ENCODE measurements around the gene RENBP. TPM values are rescaled to one million over a fixed set of nuclear protein-coding genes. Genes with fewer than 3 reads are reported as not detected.

RENBP gene
- total RNA-seq, 4 donors from 2014 or later: 0.45 to 7.6 (median 3.1) TPM; not detected in 1

DNA sequence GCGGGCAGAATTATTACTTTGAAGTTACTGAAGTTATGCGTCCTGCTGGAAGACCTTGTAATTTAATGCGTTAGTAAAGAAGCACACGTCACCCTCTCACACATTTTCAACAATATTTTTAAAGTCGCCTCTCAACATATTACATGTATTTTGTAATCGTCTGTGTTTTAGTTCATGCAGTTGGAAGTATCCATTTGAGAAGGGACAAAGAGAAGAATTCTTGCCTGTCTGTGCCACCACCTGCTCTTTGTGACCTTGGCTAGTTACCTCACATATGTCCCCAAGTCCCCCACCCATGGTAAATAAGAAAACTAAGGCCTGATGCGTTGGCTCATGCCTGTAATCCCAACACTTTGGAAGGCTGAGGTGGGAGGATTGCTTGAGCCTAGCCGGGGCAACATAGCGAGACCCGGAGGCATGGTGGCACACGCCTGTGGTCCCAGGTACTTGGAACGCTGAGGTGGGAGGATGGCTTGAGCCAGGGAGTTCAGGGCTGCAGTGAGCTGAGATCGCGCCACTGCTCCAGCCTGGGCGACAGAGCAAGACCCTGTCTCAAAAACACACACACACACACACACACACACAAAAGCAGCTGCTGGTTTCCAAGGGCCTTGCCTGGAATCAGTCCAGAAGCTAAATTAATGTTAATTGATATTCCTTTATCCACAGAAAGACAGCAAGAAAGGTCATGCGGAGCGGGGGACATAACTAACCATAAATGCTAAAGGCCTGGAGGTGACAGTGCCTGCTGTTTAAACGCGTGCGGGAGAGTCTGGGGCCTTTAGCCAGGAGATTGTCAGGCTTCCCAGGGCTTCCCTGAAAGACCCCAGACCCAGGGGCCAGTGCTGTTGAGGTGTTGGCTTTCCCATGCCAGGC is 28.9 kb upstream of the RENBP start:
- Histone ChIP-seq H3K4me1 (peaks cover 22 to 40% (median 29%) of the 10 kb centered on the region in 3 donors), H3K27me3 (no peaks in the 10 kb centered on the region), H3K9me3 (no peaks in the 10 kb centered on the region), H3K27ac (peak overlapping the region; percentile 98 to 99 (median 99)), H3K36me3 (no peaks in the 10 kb centered on the region), H3K4me3 (peak overlapping the region; percentile 76 to 95 (median 82))
- DNase-seq: no peak
- intact Hi-C loops (cut with DNase I): no loop called here
- WGBS, 2 donors: 13 to 41% methylated on average over 11 to 17 of the region's 20 CpGs
- TF ChIP-seq, protein P1, sequence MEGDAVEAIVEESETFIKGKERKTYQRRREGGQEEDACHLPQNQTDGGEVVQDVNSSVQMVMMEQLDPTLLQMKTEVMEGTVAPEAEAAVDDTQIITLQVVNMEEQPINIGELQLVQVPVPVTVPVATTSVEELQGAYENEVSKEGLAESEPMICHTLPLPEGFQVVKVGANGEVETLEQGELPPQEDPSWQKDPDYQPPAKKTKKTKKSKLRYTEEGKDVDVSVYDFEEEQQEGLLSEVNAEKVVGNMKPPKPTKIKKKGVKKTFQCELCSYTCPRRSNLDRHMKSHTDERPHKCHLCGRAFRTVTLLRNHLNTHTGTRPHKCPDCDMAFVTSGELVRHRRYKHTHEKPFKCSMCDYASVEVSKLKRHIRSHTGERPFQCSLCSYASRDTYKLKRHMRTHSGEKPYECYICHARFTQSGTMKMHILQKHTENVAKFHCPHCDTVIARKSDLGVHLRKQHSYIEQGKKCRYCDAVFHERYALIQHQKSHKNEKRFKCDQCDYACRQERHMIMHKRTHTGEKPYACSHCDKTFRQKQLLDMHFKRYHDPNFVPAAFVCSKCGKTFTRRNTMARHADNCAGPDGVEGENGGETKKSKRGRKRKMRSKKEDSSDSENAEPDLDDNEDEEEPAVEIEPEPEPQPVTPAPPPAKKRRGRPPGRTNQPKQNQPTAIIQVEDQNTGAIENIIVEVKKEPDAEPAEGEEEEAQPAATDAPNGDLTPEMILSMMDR (IDR thresholded peaks at IDR 0.05): no peak
- TF ChIP-seq POLR2A (IDR thresholded peaks at IDR 0.05): no peak

DNA sequence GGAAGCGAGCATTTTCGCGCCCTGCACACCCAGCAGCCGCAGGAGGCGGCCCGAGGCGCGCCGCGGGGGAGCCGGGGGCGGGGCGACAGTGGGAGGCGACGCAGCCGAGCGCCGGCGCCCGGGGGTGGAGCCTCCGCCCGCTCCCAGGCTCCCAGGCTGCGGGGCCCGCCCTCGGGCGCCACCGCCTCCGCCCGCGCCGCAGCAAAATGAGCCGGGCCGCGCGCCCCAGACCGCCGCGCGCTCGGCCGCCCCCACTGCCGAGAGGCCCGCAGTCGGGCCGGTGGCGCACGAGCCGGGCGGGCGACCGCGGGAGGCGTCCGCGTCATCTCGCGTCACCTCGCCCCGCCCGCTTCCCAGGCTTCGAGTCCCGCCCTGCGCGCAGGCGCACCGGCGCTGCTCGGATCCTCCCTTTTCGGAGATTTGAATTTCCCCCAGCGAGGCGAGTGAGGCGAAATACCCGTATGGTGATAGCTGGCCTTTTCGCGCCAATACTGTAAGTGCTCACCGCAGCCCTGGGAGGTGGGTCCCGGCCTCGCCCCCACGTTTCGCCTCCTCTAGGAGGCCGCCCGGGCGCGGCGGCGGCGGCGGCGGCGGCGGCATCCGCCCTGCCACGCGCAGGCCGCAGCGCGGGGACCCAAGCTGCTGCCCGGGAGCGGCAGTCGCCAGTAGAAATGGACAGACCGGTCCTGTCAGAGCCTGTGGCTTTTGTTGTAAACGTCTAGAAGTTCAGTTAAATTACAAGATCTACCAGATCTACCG is 28.1 kb upstream of the RENBP start, which contains the start of gene TMEM187:
TSS of gene TMEM187 (plus strand) at position 387 of the 759 bp plus-strand sequence. CDS start 9,309 bp downstream, outside the sequence.
- Histone ChIP-seq H3K27me3 (no peaks in the 10 kb centered on the region), H3K4me1 (peaks cover 29 to 48% (median 38%) of the 10 kb centered on the region in 3 donors), H3K36me3 (no peaks in the 10 kb centered on the region), H3K9me3 (no peaks in the 10 kb centered on the region), H3K4me3 (peak within 1 kb of the TSS; percentile 76 to 95 (median 82)), H3K27ac (peak within 1 kb of the TSS; percentile 98 to 99 (median 99))
- peak in 1 of 4 donors; percentile 62 for TF ChIP-seq POLR2A (IDR thresholded peaks at IDR 0.05)
- TF ChIP-seq, protein P1 (IDR thresholded peaks at IDR 0.05): peak in 1 of 6 experiments; percentile 5
- intact Hi-C loops (cut with DNase I): no loop called here
- DNase-seq: no peak
- WGBS, 2 donors: 0 to 7% methylated on average over 1 to 18 of the region's 103 CpGs

DNA sequence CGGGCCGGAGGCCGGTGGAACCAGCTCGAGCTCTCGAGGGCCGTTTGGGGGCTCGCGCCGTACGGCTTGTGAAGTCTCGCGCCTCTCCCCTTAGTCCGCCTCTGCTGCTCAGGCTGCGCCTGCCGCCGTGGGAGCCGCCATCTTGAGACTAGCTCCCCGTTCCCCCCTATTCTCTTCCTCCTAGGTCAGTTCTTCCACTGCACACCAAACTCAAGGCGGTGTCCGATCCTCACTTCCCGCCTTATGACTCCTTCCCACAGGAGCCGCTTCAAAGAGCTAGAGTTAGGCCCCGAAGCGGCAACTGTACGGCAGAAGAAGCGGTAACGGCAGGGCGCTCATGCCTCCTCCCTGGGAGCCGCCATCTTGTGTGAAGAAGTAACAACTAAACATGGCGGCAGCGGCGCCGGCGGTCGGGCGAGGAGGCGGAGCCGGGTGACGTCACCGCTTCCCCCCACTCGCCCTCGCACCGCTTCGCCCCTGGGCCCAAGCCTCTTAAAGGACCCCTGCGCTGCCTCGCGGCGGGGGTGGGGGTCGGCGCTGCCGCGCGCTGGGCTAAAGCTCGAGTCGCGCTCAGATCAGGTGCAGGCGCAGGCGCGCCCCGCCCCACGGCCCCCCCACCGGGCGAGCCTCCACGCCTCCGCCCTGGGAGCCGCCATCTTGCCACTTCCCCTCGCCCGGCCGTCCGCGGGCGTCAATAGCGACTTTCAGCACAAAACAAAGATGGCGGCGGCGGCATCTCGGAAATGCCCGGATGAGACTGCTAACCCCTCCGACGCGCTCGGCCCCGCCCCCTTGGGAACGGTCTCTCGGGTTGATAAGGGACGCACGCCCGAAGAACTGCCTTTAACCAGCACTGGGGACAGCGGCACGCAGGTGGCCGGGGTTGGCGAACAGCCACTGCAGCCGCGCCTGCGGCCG is 27.3 kb upstream of the RENBP start, which contains the start of gene HCFC1:
TSS of gene HCFC1 (minus strand) at position 369 of the 918 bp plus-strand sequence. CDS start 978 bp downstream, outside the sequence.
- no peaks in the 10 kb centered on the region for H3K36me3 ChIP-seq
- intact Hi-C loops (cut with DNase I): no loop called here
- TF ChIP-seq POLR2A (IDR thresholded peaks at IDR 0.05): peak in 2 of 4 donors; percentile 22 to 27
- TF ChIP-seq, protein P1 (IDR thresholded peaks at IDR 0.05): peak in 1 of 6 experiments; percentile 7
- H3K27me3 ChIP-seq: no peaks in the 10 kb centered on the region
- WGBS, 2 donors: 7% methylated on average over 5 of the region's 96 CpGs; no CpG with 5 or more reads in 1 of the 2 donors
- peaks cover 37 to 56% (median 46%) of the 10 kb centered on the region in 3 donors for H3K4me1 ChIP-seq
- H3K4me3 ChIP-seq: peak within 1 kb of the TSS; percentile 76 to 95 (median 82)
- DNase-seq: peak; percentile 84
- H3K27ac ChIP-seq: peak within 1 kb of the TSS; percentile 98 to 99 (median 99)
- no peaks in the 10 kb centered on the region for H3K9me3 ChIP-seq

DNA sequence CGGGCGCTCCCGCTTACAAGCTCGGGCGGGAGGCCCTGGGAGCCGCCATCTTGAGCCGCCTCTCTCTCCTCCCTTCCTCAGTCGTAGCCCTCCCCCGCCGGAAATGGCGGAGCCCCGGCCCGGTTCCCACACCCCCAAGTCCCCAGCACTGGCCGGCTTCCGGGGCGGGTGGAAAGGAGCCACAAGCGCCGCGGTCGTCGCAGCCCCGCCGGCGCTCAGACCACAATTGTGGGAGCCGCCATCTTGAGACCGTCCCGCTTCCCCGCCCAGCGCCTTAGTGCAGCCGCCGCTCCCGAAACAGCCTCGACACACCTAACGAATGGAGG is 26.6 kb upstream of the RENBP start:
- Histone ChIP-seq H3K36me3 (no peaks in the 10 kb centered on the region), H3K27me3 (no peaks in the 10 kb centered on the region), H3K4me3 (peak overlapping the region; percentile 76 to 95 (median 82)), H3K9me3 (no peaks in the 10 kb centered on the region), H3K4me1 (peaks cover 39 to 62% (median 49%) of the 10 kb centered on the region in 3 donors), H3K27ac (peak overlapping the region; percentile 98 to 99 (median 99))
- DNase-seq: peak; percentile 50
- intact Hi-C loops (cut with DNase I): no loop called here
- TF ChIP-seq, protein P1 (IDR thresholded peaks at IDR 0.05): no peak
- peak in 2 of 4 donors; percentile 21 to 65 for TF ChIP-seq POLR2A (IDR thresholded peaks at IDR 0.05)
- 0 to 17% methylated on average over 2 to 7 of the region's 34 CpGs for WGBS, 2 donors
